GM12873 (cell line): ENCODE measurements around the gene MCTP2.

ENCODE experiments used
- CTCF ChIP-seq: IDR thresholded peaks from 2 replicates; pipeline ENCODE4 v1.5.1; 2012; ENCODE audit warnings: low read depth, mild to moderate bottlenecking, moderate library complexity, low read length, control low read depth; ENCODE audit not compliant: insufficient read depth; ENCODE audit errors: missing control alignments

Gene MCTP2

GRCh38 chr15:94421706-94422105 is 190.3 kb downstream of the MCTP2 start:
- no peak for TF ChIP-seq CTCF

- no peak for TF ChIP-seq CTCF
Measured at GRCh38 chr15:94432279-94432678, 200.9 kb downstream of the MCTP2 start.

- no peak for TF ChIP-seq CTCF
Measured at GRCh38 chr15:94439158-94439557, 207.8 kb downstream of the MCTP2 start.

- no peak for TF ChIP-seq CTCF
Measured at GRCh38 chr15:94441760-94442159, 210.4 kb downstream of the MCTP2 start.

GRCh38 chr15:94442480-94442879 is 211.1 kb downstream of the MCTP2 start:
- no peak for TF ChIP-seq CTCF

- TF ChIP-seq CTCF = no peak
Measured at GRCh38 chr15:94443186-94443585, 211.8 kb downstream of the MCTP2 start.

- TF ChIP-seq CTCF = no peak
Measured at GRCh38 chr15:94445566-94446160, 214.3 kb downstream of the MCTP2 start.
